HS-27A (cell line): Measurements from ENCODE around the gene SPATA20.

Source experiments
- DNase-seq: peaks from one replicate; pipeline ENCODE4 v3.0.0-alpha.2; 2012; ENCODE audit warnings: low read depth, missing footprints

SPATA20 gene

DNA sequence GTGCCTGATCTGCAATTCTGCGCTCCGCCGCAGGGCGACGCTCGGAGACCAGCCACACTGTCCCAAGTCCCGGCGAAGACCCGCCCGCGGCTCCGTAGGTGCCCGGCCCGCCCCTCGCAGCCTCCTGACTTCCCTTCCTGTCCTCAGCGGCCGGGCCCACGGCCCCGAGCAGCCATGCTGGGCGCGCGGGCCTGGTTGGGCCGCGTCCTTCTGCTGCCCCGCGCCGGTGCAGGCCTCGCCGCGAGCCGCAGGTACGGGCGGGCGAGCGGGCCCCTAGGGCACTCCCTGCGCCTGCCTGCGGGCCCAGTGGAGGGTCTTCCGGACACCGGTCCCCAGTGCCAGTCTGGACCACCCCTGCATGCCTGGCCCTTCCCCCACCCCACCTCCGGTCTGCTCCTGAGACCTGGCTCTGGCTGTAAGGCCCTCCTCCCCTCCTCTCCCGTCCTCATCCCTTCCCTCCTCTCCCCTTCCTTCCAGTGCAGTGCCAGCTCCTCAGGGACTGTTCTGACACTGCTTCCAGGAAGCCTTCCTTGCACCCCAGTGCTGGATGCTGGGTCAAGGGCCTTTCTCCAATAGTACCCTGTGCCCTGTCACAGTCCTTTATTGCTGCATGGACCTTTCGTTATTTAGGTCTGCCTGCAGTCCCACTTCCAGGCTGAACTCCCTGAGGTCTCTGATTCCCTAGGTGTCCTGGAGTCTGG is at the start of gene SPATA20:
TSS of gene SPATA20 (plus strand) at position 140 of the 701 bp plus-strand sequence. CDS start at position 175, 35 bp downstream.
- peak; percentile 42 for DNase-seq

DNA sequence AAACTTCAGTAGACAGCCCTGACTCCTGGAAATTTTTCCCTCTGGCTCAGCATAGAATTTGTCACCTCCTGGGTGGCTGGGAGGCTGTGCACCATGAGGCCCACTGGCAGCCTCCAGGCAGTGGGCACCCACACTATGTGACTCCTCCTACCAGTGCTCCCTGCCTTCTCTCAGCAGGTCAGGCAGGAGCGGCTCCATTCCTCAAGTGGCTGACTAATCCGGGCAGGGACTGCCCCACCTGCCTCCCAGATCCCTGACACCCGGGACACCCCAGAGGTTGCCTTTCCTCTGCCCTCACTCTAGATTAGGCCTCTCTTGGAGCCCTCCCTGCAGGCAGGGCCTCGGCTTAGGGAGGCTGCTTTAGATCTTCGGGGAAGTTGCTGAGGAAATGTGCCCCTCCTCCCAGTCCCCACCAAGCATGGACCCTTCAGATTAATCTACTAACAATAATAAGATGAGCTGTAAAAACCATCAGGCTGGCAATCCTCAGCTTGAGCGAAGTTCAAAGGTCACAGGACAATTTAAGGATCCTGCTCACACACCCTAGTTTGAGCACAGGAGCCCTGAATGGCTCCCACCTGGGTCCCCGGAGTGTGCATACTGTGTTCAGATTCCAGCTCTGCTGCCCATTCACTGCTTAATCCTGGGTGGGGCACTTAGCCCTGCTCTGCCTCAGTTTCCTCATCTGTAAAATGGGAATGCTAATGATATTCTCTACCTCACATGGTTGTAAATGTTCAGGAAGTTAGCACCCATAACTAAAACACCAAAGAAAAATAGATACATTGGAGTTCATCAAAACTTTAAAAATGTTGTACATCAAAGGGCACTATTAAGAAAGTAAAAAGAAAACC is 48.7 kb upstream of the SPATA20 start:
- DNase-seq = no peak

DNA sequence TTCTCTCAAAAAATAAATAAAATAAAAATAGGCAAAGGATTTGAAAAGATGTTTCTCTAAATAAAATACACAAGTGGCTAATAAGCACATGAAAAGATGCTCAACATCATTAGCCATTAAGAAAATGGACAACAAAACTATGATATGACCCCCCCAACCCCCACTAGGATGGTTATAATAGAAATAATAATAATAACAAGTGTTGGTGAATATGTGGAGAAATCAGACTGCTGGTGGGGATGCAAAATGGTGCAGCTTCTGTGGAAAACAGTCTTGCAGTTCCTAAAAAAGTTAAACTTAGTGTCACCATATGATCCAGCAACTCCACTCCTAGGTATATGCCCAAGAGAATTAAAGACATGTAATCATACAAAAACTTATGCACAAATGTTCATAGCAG is 47.7 kb upstream of the SPATA20 start:
- no peak for DNase-seq

DNA sequence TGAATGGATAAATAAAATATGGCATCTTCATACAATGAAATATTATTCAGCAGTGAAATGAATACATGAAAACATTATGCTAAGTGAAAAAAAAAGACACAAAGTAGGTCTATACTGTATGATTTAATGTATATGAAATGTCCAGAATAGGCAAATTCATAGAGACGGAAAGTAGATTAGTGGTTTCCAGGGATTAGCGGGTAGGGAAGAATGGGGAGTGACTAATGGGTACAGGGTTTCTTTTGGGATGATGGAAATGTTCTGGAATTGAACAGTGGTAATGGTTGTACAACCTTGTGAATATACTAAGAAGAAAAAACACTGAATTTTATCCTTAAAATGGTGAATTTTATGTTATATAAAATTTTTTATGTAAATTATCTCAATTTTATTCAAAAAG is 47.3 kb upstream of the SPATA20 start:
- DNase-seq = no peak

DNA sequence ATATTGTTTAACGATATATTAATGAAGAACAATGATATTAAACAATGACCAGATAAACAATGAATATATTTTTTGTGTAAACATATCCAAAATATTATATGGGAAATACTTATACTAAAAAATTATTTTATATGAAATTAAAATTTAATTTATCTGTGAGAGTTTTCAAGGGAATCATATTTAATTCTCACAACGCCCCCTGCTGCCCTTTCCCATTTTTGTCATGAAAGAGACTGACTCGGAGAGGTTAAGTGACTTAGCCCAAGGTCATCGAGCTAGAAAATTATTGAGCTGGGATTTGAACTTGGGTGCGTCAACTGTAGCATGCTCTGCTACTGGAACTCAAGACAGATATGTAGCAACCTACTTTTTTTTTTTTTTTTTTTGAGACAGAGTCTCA is 45.9 kb upstream of the SPATA20 start:
- no peak for DNase-seq

DNA sequence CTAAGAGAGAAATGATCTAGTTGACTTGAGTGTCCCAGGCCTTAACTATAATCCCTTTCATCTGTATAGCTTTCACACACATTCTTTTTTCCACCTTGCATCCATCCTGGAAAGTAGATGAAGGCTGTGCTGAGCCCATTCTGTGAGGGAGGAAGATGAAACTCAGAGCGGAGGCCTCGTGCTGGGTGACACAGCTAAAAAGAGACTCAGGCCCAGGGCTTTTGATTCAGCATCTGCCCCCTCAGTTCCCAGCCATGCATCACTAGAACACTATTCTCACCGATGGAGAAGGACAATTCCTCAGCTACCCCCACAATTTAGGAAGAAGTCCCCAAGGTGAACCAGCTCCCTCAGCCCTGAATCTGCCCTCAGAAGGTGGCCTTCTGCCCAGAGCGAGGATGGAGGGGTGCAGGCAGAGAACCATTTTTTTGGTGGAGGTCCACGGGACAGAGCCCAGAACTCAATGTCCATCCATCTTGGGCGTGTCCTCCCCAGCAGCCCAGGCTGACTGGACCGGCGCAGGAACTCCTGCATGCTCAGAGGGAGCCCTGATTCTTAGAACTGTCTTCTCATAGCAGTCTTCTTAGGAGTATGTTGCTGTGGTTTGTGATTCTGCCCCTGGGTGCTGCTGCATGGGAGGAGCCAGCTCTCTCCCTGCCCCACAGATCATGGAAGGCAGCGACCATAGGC is 44.5 kb upstream of the SPATA20 start:
- DNase-seq = no peak

DNA sequence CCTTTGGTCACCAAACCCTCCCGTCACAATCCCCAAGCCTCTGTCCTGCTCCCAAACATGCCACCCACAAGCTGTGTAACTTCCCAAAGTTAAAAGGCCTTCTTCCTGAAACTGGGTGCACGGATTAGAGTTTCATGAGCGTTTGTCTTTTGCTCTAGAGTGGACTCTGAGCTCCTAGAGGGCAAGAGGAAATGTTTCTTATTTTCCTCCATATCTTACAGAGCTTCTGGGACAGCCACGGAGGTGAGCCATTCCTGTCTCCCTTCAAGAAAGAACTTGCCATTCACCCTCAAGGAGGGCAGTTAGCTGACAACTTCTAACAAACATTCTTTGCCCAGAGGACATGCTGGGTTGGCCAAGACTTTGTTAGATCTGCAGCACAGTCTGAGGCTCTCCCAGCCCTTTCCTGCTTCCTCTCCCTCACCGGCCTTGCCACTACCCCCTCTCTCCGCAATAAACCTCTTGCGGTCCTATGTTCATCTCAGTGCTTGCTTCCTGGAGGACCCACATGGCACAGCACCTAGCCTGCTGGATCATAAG is 41.3 kb upstream of the SPATA20 start:
- DNase-seq = no peak

DNA sequence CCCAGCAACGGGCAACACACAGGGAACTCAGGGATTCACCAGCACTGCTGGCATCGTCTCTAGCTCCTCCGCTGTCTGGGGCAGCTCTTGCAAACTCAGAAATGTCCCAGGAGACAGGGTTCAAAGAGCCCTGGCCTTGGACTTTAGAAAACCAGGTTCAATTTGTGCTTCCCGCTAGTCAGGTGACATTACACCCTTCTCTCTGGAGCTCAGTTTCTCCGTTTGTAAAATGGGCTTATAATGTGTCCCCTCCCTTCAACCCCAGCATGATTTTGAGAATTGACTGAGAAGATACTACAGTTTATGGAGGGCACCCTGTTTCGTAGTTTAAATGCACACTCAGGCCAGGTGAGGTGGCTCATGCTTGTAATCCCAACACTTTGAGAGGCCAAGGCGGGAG is 40.7 kb upstream of the SPATA20 start:
- no peak for DNase-seq

DNA sequence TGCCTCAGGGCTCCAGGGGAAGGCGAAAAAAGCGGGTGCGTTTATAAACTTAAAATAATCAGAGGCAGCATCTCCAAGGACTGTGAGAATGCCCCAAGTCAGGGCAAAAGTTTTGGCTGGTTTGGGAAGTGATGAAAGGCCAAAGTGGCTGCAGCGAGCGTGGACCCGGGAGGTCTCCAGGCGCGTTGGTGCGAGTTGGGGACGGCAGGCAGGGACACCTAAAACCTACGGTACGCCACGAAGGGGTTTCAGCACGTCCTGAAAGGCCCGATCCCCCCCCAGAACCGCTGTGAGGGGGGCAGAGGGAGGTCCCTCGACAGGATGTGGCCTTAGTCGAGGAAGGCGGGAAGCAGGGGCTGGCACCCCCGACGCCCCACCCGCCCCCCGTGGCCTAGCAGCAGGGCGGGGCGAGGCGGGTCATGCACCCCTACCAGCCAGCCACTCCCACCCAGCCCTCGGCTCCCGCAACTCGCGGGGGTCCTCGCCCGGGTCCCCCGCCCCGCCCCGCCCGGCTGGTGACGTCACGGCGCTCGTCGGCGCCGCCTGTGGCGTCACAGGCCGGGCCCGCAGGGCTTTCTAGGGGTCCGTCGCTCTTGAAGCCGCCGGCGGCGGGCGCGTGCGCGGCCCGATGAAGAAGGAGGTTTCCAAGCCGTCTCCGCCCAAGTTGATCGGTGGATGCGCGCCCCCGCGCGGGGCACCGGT is 39.0 kb upstream of the SPATA20 start, which contains the start of gene MYCBPAP:
TSS of gene MYCBPAP (plus strand) at position 569 of the 702 bp plus-strand sequence. CDS start 236 bp downstream, outside the sequence.
- peak; percentile 36 for DNase-seq

DNA sequence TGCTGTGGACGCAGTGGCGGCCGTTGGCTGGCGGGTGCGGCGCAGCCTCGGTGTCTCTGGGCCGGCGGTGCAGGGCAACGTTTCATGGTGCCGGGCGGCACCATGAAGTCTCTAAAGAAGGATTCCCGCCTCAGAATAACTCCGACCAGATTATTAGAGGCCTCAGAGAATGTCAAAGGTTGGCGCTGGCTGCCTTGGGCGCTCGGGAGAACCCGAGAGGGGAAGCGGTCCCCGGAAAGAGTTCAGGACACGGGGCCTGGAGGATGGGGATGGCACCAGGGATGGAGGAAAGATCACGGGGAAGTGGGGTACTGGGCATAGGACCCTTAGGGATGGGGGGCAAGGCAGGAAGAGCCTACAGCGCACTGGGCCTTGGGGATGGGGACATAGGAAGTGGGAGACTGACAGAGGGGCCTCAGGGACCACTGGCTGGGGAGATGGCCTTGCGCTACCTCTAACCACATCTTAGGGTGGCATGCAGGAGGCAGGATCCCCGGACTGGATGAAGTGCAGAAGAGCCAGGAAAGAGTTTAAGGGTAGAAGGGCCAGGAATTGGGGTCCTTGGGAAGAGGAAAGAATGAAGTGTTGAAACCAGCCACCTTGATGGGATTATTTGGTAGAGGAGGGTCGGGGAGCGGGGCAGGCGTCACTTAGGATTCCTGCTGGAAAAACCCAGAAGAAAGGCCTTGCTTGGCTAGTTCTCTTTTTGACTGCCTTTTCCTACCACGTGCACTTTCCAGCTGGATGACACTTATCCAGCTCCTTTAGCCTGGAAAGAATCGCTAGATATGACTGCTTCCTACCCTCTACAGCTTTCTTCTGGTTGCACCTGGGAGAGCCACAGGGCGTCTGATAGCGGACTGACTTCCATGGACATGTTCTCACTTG is 38.2 kb upstream of the SPATA20 start:
- no peak for DNase-seq

DNA sequence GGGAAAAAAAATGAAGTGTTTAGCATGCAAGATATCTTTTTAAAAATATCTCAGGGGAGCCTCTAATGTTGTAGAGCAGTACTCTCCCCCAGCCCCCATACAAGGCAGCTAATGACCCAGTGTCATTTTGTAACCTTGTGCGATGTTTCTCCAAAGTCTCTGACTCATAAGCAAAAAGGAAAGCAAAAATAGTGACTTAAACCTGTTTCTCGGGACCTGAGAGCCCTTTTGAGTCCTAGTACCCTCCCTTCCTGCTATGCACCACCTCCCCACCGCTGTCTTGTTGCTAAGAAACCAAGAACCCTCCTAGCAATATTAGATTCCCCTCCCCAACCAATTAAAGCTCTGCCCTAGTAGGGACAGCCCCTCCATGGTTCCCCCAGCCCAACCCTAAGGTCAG is 35.9 kb upstream of the SPATA20 start:
- DNase-seq = no peak

DNA sequence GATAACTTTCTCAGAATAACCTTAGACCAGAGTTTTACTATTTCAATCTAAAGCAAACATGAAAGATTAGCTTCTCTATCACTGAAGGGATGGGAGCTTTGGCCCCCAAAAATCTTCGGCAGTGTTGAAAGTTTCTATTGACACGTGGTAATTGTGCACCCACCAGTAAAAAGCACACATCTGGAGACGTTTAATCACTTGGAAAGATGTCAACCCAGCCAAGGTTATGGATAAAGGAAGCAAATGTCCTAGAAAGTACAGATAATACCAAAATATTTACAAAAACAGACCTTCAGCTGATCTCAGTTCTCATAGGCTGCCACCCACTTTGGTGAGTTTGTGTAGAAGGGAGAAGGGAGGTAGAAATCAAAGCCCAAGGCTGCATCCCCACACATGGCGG is 33.5 kb upstream of the SPATA20 start:
- DNase-seq = no peak

DNA sequence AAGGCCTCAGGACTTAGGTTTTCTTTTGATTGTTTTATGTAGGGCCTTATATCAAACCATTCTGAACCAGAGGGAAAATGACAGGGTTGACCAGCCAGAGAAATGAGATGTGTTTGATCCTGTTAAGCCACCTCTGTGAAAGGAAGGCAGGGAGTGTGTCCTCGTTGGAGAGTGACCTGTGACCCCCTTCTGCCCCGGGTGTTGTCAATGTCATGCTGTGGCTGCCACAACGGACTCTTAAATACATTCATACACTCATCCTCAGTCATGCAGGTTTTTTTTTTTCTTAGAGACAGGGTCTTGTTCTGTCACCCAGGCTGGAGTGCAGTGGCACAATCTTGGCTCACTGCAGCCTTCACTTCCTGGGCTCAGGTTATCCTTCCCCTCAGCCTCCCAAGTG is 32.6 kb upstream of the SPATA20 start:
- DNase-seq = no peak

DNA sequence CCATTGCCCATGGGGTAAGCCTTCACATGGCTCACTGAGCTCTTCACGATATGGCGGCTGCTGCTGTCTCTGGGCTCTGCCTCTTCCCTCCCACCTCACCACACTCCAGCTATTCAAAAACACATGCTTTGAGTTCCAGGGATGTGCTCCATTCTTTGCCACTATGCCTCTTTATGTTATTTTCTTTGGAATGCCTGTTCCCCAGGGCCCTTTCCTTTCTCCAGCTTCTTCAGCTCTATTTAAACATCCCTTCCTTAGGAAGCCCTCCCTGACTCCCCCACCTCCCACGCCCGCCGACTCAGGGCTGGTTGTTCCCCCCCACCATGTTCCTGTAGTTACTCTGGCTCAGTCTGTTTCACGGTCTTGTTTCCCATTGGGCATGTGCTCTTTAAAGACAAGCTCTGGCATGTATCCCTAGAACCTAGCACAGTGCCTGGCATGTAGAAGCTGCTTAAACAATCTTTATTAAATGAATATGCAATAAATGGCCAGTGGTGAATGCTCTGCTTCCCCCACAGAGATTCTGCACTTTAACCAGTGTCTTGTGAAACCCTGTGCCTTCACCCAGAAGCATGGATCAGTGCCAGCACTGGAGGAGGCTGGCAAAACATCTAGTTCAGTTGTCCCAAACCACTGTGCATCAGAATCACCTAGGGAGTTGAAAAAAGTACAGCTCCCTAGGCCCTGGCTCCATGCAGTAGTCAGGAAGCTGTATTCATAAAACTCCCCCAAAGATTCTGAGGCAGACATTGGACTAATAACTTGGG is 31.9 kb upstream of the SPATA20 start:
- DNase-seq = no peak

DNA sequence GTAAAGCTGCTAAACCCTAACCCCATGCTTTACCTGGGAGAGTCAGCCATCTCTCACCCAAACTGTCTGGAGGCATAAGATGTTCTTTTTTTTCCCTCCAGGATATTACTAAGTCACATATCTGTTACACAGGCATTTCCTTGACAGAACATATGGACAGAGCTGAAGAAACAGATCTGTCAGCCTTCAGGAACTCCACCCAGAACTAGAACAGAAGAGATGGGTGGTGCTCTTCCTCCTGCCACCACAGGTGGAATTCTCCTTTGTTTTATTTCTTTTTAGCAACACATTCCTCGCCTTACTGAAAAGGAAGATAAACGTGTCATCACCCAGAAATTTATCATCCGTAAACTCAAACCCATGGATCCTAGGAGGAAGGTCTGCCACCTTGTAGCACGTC is 30.0 kb upstream of the SPATA20 start:
- no peak for DNase-seq

DNA sequence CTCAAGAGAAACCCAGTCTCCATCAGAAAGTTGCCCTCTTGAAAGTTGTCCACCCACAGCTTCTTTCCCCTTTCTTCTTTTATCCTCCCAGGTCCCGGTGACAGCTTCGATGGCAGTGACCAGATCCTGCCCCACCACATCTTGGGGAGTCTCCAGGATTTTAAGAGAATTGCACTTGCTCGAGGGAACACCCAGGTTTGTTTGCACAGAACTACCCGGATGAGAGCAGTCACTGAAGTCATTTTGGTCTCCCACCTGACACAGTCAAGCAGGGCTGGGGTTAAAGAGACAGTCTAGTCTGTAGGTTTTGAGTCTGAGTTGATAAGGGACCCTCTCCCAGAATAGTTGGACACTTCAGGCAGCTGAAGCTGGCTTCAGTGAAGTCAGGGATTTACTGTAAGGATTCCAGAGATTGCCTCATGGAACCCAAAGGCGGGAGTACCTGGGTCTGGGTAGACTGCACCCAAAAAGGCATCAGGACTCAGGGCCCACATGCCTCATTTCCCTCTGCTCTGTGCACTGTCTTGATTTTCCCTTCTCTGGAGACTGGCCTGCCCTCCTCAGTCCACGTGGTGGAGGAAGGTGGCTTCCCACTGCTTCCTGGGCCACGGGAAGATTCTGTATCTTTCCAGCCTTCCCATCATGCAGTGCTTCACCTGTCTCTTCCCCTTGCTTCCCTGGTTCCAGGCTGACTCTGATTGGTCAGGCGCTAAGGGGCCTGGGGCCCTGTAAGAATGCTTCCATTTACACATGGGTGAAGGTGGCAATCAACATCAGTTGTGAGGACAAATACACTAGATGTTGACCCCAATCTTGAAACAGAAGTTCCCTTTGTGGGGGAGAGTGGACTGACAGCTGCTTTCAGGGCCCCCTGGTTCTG is 29.2 kb upstream of the SPATA20 start:
- DNase-seq = no peak

DNA sequence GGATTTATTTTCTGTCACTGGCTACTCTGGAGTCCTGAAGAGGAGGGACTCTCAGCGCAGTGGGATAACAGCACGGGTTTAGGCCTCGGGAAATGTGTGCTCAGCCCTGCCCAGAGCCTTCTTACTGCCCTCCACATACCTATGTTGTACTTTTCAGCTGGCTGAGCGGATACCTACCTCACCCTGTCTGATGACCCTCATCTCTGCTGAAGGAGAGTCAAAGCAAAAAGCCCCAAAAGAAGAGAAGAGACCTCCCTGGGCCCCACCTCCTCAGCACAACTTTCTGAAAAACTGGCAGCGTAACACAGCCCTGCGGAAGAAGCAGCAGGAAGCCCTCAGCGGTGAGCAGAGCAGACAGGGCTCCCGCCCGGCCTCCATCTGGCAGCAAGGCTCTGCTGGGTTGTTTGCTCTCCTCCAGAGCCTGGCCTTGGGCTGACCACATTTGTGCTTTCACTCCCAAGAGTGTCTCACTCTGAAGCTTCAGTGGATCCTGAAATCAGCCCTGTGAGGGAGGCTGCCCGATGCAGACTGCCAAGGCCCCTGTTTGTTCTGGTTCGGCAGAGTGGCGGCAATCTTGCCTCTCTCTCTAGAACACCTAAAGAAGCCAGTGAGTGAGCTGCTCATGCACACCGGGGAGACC is 28.5 kb upstream of the SPATA20 start:
- DNase-seq = no peak

DNA sequence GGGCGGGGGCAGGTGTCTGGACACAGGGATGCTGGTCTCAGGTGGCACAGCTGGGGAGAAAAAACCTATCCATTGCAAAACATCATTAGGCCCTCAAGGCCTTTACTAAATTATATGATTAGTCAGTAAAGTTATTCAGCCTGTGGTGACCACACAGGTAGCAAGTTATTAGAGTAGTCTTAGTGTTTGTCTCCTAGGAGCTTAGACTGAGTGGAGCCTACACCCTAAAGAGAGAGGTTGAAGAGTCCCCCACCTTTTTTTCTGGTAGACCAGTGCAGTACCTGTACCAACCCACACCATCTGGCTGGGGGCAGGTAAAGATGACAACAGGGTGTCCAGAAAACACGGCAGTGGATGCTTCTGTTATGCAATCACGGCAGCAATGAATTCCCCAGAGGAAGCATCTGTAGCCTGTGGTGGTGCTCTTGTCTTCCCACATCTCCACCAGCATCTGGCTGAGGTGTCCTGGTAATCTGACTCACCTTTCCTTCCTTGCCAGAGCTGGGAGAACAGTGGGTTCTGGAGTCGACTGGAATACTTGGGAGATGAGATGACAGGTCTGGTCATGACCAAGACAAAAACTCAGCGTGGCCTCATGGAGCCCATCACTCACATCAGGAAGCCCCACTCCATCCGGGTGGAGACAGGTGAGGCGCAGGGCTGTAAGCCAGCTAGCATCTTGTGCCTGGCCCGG is 27.7 kb upstream of the SPATA20 start:
- DNase-seq = no peak
